ENCODE data around the gene DTX3L. TPM values are rescaled to one million over a fixed set of nuclear protein-coding genes. Genes with fewer than 3 reads are reported as not detected.
A peak's percentile ranks its signal among the peaks of the same experiment; 100 is the strongest.

The DTX3L gene
- total RNA-seq, 1 donor from 2014 or later = 46.8 TPM

DNA sequence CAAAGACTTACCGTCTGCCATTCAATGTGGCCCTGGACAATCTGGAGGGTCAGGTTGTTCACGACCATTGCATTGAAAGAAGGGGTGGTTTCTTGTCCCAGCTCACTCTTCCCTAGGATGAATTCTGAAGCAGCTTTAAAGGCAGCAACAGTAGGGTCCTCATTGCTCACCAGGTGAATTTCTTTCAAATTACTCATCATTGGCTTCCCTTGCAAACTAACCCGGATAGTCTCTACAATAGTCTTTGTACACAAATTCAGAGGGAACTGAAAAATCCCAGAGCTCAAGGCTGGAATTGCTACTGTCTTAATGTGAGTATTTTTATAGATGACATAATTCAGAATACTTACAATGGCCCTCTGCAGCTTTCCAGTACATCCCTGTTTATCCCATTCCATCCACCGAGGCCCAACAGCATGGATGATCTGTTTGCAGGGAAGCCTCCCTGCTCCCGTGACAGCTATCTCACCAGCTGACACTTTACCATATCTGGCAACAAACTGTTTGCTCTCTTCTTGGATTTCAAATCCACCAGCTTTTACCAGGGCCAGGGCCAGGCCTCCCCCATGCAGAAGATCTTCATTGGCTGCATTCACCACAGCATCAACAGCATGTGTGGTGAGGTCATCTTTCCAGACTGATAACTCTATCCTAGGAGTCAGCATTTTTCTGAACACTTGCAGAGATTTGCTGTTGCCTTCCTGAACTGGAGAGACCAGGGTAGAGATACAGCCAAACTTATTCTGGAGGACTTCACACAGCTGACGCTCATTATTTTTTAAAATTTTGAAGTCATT lies 8.7 kb upstream of the DTX3L start:
- no peaks in the 10 kb centered on the region for H3K27me3 ChIP-seq (ENCODE audit: control insufficient read depth, insufficient read depth, low read length)
- no peaks in the 10 kb centered on the region for H3K36me3 ChIP-seq (ENCODE audit: control insufficient read depth, insufficient read depth, low read length)
- no peak overlapping the region for H3K4me3 ChIP-seq (ENCODE audit: low read depth, low read length)
- DNase-seq (ENCODE audit: low read depth) = no peak
- TF ChIP-seq, protein P1, sequence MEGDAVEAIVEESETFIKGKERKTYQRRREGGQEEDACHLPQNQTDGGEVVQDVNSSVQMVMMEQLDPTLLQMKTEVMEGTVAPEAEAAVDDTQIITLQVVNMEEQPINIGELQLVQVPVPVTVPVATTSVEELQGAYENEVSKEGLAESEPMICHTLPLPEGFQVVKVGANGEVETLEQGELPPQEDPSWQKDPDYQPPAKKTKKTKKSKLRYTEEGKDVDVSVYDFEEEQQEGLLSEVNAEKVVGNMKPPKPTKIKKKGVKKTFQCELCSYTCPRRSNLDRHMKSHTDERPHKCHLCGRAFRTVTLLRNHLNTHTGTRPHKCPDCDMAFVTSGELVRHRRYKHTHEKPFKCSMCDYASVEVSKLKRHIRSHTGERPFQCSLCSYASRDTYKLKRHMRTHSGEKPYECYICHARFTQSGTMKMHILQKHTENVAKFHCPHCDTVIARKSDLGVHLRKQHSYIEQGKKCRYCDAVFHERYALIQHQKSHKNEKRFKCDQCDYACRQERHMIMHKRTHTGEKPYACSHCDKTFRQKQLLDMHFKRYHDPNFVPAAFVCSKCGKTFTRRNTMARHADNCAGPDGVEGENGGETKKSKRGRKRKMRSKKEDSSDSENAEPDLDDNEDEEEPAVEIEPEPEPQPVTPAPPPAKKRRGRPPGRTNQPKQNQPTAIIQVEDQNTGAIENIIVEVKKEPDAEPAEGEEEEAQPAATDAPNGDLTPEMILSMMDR (IDR thresholded peaks at IDR 0.05; ENCODE audit: insufficient read depth, low read length, poor library complexity, severe bottlenecking) = no peak

DNA sequence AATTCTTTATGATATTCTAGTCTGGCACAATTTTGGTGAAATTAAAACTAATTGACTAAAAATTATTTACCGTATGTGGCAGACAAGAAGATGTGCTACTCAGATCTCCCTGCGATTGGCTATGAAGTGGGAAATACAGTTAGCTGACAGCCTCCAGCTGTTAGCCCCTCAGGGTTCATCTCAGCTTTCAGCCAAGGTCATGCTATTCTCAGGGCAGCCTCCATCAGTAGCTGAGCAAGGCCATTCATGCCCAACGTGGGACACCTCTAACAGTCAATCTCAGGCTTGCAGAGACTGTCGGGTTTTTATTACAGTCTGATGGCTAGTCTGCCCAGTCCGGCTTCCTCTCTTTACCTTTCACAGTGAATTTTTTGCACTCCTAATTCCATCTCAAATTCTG lies 6.8 kb upstream of the DTX3L start:
- Histone ChIP-seq H3K27me3 (ENCODE audit: control insufficient read depth, insufficient read depth, low read length) (no peaks in the 10 kb centered on the region), H3K4me3 (ENCODE audit: low read depth, low read length) (no peak overlapping the region), H3K36me3 (ENCODE audit: control insufficient read depth, insufficient read depth, low read length) (no peaks in the 10 kb centered on the region)
- no peak for DNase-seq (ENCODE audit: low read depth)
- TF ChIP-seq, protein P1 (IDR thresholded peaks at IDR 0.05; ENCODE audit: insufficient read depth, low read length, poor library complexity, severe bottlenecking) = no peak

DNA sequence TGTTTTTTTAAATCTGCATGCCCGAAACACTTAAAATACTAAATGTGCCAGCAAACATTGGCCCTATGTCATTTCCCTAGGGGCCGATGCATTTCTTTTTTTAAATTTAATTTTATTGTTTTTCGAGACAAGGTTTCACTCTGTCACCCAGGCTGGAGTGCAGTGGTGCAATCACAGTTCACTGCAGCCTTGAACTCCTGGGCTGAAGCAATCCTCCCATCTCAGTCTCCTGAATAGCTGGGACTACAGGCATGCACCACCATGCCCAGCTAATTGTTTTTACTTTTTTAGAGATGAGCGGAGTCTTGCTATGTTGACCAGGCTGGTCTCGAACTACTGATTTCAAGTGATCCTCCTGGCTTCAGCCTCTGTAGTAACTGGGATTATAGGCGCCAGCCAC lies 5.5 kb upstream of the DTX3L start:
- DNase-seq (ENCODE audit: low read depth) = no peak
- no peaks in the 10 kb centered on the region for H3K36me3 ChIP-seq (ENCODE audit: control insufficient read depth, insufficient read depth, low read length)
- TF ChIP-seq, protein P1 (IDR thresholded peaks at IDR 0.05; ENCODE audit: insufficient read depth, low read length, poor library complexity, severe bottlenecking) = no peak
- no peaks in the 10 kb centered on the region for H3K27me3 ChIP-seq (ENCODE audit: control insufficient read depth, insufficient read depth, low read length)
- H3K4me3 ChIP-seq (ENCODE audit: low read depth, low read length) = no peak overlapping the region

DNA sequence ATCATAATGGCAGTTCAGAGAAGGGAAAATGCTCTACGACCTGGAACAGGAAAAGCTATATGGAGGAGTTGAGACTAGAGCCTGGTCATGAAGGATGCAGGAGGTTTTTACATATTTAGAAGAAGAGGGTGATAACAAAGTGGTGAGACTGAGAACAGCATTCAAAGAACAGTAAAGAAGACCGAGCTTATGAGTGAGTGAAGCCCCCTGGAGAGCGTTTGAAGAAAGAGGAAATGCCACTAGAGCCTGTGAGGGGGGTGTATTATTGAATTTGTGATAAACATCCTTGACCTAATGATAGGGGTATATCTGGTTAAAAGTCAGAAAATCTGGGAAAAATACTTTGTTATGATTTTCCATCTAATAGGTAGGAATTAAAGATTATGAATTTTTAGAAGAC lies 4.2 kb upstream of the DTX3L start:
- Histone ChIP-seq H3K36me3 (ENCODE audit: control insufficient read depth, insufficient read depth, low read length) (no peaks in the 10 kb centered on the region), H3K4me3 (ENCODE audit: low read depth, low read length) (no peak overlapping the region), H3K27me3 (ENCODE audit: control insufficient read depth, insufficient read depth, low read length) (no peaks in the 10 kb centered on the region)
- DNase-seq (ENCODE audit: low read depth) = no peak
- TF ChIP-seq, protein P1 (IDR thresholded peaks at IDR 0.05; ENCODE audit: insufficient read depth, low read length, poor library complexity, severe bottlenecking) = no peak

DNA sequence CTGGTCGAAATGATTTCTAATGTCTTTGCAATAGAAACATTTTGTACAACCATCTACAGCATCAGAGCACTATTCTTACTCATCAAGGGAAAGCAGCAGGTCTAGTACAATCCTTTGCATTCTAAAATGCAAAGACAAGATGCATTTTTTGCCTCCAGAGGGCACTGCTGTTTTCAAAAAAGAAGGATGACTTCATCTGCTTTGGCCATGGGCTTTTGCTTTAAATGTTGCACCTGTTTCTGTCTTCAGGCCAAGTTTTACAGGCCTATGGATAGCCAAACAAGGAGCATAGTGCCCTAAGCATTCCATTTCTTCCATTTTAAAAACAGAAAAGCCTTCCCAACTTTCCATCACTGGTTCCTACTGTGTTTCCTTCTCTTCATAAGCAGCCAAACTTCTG lies 3.5 kb upstream of the DTX3L start:
- H3K4me3 ChIP-seq (ENCODE audit: low read depth, low read length) = no peak overlapping the region
- no peak for DNase-seq (ENCODE audit: low read depth)
- TF ChIP-seq, protein P1 (IDR thresholded peaks at IDR 0.05; ENCODE audit: insufficient read depth, low read length, poor library complexity, severe bottlenecking) = peak; percentile 57
- no peaks in the 10 kb centered on the region for H3K27me3 ChIP-seq (ENCODE audit: control insufficient read depth, insufficient read depth, low read length)
- no peaks in the 10 kb centered on the region for H3K36me3 ChIP-seq (ENCODE audit: control insufficient read depth, insufficient read depth, low read length)

Data from kidney epithelial cell (primary cell).